Measurements from ENCODE around the gene NDUFC2. TPM values are rescaled to one million over a fixed set of nuclear protein-coding genes. Genes with fewer than 3 reads are reported as not detected.

Gene NDUFC2
- total and polyA plus RNA-seq, 2 of the 13 experiments (the other 11 are each of a cell fraction or from before 2014, with no cell fraction given), result 256 to 363 TPM

GRCh38 chr11:78038697-78039313 lies 40.9 kb downstream of the NDUFC2 start (continued):
- TF ChIP-seq, protein P1, sequence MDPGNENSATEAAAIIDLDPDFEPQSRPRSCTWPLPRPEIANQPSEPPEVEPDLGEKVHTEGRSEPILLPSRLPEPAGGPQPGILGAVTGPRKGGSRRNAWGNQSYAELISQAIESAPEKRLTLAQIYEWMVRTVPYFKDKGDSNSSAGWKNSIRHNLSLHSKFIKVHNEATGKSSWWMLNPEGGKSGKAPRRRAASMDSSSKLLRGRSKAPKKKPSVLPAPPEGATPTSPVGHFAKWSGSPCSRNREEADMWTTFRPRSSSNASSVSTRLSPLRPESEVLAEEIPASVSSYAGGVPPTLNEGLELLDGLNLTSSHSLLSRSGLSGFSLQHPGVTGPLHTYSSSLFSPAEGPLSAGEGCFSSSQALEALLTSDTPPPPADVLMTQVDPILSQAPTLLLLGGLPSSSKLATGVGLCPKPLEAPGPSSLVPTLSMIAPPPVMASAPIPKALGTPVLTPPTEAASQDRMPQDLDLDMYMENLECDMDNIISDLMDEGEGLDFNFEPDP (CRISPR knock-in tag; conservative IDR thresholded peaks at IDR 0.05), result no peak
- no peak for TF ChIP-seq ZBTB43 (CRISPR knock-in tag; conservative IDR thresholded peaks at IDR 0.05)
- TF ChIP-seq ZNF350 (CRISPR knock-in tag; IDR thresholded peaks at IDR 0.05; ENCODE audit: borderline replicate concordance, low read depth), result no peak
- TF ChIP-seq ZNF7 (CRISPR knock-in tag; IDR thresholded peaks at IDR 0.05), result no peak
- no peak for TF ChIP-seq NPAS2 (CRISPR knock-in tag; IDR thresholded peaks at IDR 0.05; ENCODE audit: borderline replicate concordance)
- no peak for TF ChIP-seq REPIN1 (CRISPR knock-in tag; IDR thresholded peaks at IDR 0.05; ENCODE audit: borderline replicate concordance, low read depth)
- TF ChIP-seq MXD3 (CRISPR knock-in tag; IDR thresholded peaks at IDR 0.05), result no peak
- no peak for TF ChIP-seq POLR2G (IDR thresholded peaks at IDR 0.05; ENCODE audit: low read depth, low read length)
- no peak for TF ChIP-seq ZNF512B (CRISPR knock-in tag; IDR thresholded peaks at IDR 0.05; ENCODE audit: borderline replicate concordance)
- no peak for TF ChIP-seq ZNF766 (CRISPR knock-in tag; IDR thresholded peaks at IDR 0.05; ENCODE audit: borderline replicate concordance)
- TF ChIP-seq ZNF558 (CRISPR knock-in tag; IDR thresholded peaks at IDR 0.05; ENCODE audit: borderline replicate concordance), result no peak
- no peak for TF ChIP-seq ERF (CRISPR knock-in tag; IDR thresholded peaks at IDR 0.05)
- peak; percentile 71 for TF ChIP-seq PAXIP1 (CRISPR knock-in tag; conservative IDR thresholded peaks at IDR 0.05)
- TF ChIP-seq NFYB (CRISPR knock-in tag; IDR thresholded peaks at IDR 0.05), result no peak
- TF ChIP-seq KDM2A (CRISPR knock-in tag; IDR thresholded peaks at IDR 0.05; ENCODE audit: borderline replicate concordance, low read depth), result no peak
- no peak for TF ChIP-seq SKI (IDR thresholded peaks at IDR 0.05; ENCODE audit: partially characterized antibody)
- TF ChIP-seq SATB2 (CRISPR knock-in tag; IDR thresholded peaks at IDR 0.05), result no peak
- no peak for TF ChIP-seq GFI1 (CRISPR knock-in tag; IDR thresholded peaks at IDR 0.05; ENCODE audit: borderline replicate concordance)
- TF ChIP-seq, protein P2, sequence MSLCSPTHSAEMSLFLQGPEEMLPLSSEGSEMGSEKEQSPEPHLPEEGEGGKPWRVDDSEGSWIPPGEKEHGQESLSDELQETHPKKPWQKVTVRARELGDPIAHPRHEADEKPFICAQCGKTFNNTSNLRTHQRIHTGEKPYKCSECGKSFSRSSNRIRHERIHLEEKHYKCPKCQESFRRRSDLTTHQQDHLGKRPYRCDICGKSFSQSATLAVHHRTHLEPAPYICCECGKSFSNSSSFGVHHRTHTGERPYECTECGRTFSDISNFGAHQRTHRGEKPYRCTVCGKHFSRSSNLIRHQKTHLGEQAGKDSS (CRISPR knock-in tag; IDR thresholded peaks at IDR 0.05; ENCODE audit: borderline replicate concordance, low read depth), result no peak
